DMS 273 treated with DMSO at 0.1 percent for 48 hours (cell line): ENCODE data around the gene RNF217.

Experiments
- DNase-seq: peaks from one replicate; lab custom pipeline; 2025; lab: John Stamatoyannopoulos, UW

The RNF217 gene

GRCh38 chr6:124989136-124989983 lies 27.1 kb downstream of the RNF217 start:
- no peak for DNase-seq

DNA sequence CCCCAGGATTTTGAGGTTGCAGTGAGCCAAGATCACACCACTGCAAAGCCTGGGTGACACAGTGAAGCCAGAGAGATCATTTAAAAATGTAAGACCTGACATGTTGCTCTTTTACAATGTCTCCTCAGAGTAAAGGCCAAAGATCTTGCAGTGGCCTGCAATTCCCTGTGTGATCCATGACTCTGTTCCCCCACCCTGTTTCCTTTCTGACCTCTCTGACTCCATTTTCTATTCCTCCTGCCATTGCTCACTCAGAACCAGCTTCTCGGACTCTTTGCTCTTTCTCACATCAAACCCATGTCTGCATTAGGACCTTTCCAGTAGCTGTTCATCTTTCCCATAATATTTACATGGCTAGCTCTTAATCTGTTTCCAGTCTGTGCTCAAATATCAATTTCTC lies 28.8 kb downstream of the RNF217 start:
- no peak for DNase-seq

GRCh38 chr6:124991764-124992295 lies 29.6 kb downstream of the RNF217 start:
- no peak for DNase-seq

DNA sequence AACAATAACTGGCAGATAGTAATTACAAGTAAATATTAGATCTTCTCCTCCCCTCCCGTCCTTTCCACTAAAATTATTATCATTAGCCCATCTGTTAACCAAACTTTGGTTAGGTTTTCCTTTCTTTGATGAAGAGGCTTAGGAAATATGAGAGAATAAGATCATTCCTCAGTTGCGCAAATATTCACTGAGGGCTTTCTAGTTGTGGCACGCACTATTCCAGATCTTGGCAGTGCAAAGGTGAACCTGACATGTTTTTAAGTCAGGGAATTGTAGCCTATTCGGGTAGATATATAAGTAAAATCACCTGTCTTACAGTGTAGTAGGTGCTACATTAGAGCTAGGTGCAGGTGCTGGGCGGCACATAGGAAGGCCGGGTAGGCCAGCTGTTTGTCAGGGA lies 31.1 kb downstream of the RNF217 start:
- DNase-seq, result no peak

- no peak for DNase-seq
Measured at GRCh38 chr6:124994648-124995047, 32.4 kb downstream of the RNF217 start.

DNA sequence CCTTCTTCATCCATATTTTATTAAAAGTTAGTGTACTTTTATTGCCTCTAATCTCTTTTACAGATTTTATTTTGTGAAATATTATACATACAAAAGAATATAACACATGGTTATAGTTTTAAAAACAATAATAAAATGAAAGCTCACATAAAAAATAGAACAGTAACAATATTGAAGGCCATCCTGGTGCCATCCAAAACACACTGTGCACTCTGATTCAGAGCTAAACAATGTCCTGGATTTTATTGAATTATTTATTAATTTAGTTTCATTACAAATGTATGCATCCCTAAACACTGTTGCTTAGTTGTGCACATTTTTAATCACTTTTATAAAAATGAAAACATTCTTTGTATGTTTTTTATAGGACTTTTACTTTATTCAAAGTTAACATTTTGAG lies 32.9 kb downstream of the RNF217 start:
- no peak for DNase-seq

DNA sequence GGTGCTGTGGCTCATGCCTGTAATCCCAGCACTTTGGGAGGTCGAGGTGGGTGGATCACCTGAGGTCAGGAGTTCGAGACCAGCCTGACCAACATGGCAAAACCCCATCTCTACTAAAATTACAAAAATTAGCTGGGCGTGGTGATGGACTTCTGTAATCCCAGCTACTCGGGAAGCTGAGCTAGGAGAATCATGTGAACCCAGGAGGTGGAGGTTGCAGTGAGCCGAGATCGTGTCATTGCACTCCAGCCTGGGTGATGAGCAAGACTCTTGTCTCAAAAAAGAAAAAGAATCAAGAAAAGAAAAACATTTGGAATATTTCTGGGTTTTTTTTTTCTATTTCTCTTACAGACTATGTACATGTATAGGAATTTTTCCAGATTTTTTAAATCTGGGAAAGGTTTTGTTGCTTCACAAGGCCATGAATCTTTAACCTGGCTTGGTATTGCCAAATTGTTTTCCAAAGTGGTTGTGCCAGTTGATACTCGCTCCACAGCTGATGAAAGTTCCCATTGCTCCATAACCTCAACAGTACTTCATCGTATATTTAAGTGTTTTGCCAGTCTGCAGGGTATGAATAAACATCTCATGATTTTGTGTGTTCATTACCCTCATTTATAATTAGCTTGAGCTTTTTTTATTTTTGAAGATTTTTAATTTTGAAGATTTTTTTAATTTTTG lies 33.5 kb downstream of the RNF217 start:
- DNase-seq, result no peak

DNA sequence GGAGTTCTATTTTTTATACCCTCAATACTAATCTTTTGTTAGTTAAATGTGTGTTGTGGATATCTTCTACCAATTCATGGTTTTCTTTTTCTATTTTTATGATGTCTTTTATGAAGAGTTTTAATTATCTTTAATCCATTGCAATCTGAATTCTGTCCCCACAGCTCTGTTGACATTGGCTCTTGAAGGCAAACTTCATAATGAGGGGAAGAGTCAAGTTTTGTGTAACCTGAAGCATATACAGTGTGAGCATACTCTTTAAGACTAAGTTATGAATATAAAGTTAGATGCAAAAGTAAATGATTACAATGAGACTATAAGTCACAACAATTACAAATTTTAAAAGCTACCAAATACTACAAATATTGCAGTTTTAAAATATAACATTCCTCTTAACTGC lies 34.2 kb downstream of the RNF217 start:
- no peak for DNase-seq

- DNase-seq, result no peak
Measured at GRCh38 chr6:124997196-124997875, 35.1 kb downstream of the RNF217 start.

GRCh38 chr6:124999105-124999764 lies 37.0 kb downstream of the RNF217 start:
- DNase-seq, result no peak

- no peak for DNase-seq
Measured at GRCh38 chr6:125001684-125002405, 39.6 kb downstream of the RNF217 start.

DNA sequence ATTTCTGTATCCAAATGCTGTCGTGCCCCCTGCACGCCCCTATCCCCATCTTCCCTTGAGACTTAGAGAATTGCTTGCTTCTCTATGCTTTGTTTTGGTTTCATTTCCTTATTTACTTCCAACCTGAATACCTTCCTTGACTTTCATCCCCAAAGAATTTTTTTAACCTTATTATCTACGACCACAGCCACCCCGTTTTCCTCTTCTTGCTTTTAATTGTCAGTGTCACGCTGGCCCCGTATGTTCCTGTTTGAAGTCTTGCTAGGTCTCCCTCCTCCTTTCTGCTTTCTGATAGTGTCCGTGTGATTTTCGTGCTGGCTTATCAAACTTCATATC lies 40.1 kb downstream of the RNF217 start:
- DNase-seq, result no peak

DNA sequence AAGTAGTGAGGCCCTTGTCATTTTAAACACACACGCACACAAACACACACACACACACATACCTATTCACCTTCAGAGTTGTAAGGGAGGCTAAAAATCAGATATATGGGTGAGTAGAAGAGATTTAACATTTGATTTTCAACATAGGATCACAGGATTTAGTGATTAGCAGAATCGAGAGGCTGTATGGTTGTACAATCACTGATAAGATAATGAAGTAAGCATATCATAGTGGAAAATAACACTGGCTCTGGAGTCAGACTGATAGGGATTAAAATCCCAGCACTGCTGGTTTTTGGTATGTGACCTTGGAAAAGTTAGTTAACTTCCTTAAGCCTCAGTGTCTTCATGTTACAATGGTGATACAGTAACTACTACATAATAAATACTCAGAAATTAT lies 40.8 kb downstream of the RNF217 start:
- DNase-seq, result no peak

- no peak for DNase-seq
Measured at GRCh38 chr6:125004198-125004597, 42.0 kb downstream of the RNF217 start.

DNA sequence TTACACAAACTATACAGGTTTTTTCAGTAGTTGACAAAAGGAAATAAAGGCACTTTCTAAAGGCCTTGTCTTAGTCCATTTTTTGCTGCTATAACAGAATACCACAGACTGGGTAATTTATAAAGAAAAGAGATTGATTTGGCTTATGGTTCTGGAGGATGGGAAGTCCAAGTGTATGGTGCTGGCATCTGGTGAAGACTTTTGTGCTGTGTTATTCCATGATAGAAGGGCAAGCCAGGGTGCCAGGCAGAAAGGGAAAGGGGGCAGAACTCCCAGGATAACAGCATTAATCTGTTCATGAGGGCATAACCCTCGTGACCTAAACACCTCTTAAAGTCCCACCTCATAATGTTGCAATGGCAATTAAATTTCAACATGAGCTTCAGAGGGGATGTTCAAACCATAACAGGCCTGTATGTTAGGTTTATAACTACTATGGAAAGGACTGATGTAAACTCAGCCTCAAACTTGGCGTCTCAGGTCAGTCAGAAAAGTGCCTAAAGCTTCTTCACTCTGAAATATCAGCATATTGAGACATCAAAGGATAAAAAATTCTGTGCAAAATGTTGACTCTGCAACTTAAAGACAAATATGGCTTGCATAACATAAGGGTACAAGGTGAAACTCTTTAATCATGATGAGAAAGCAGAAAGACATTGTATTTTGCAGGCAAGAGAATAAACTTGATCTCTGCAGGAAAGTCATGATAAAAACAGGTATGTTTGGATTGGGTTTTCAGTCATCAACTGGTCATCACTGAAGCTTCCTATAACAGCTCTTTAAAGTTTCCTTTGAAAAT lies 42.8 kb downstream of the RNF217 start:
- no peak for DNase-seq

DNA sequence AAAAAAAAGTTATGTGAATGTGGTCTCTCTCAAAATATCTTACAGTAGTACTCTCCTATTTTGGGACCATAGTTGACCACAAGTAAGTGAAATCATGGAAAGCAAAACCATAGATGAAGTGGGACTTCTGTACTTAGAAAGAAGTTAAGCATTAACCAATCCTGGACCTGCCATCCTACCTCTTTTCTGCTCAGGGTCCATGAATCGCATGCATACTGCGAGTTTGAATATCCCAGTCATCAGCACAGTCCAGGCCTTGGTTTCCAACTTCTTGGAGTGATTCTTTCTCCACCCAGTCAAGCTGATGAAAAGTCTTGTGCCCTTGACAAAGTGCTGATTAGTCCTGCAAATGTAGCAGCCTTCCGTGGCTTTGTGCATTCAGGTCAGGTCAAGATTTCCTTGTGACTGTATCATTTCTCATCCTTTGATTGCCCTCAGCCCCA lies 46.0 kb downstream of the RNF217 start:
- no peak for DNase-seq

DNA sequence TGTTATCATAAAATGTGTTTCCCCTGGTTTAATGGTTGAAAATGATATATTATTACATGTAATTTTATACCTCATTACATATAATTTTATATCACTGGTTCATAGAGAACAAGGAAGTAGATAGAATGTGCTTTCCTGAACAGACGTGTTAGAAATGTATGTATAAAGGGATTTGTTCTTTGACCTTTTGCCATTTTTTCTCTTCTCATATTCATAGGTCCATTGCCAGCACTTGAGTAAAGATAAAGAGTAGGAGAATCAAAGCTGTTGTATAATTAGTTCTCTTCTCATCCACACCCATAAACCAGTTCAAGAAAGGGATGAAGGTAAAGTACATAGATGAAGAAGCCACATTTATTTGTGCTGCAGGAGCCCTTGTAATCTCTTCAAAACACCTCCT lies 46.7 kb downstream of the RNF217 start:
- DNase-seq, result no peak

GRCh38 chr6:125009578-125009977 lies 47.3 kb downstream of the RNF217 start:
- no peak for DNase-seq

GRCh38 chr6:125013938-125014660 lies 51.9 kb downstream of the RNF217 start:
- no peak for DNase-seq

GRCh38 chr6:125014661-125014957 lies 52.4 kb downstream of the RNF217 start:
- no peak for DNase-seq
